Stimulated activated CD8-positive, alpha-beta memory T cell treated with anti-CD3 and anti-CD28 coated beads, Interleukin-4, amount 100 ng/mL, for 24 hours (primary cell): ENCODE measurements around the gene GOLGA6D.
"Not testable (repeated sequence)": the region's sequence is repeated elsewhere in the genome, so short reads cannot be mapped to it uniquely, and the experiment has no call there.

Source experiments
- DNase-seq: peaks from one replicate; pipeline ENCODE4 v3.0.0-alpha.2; 2020; ENCODE audit warnings: low read depth

Gene GOLGA6D, protein sequence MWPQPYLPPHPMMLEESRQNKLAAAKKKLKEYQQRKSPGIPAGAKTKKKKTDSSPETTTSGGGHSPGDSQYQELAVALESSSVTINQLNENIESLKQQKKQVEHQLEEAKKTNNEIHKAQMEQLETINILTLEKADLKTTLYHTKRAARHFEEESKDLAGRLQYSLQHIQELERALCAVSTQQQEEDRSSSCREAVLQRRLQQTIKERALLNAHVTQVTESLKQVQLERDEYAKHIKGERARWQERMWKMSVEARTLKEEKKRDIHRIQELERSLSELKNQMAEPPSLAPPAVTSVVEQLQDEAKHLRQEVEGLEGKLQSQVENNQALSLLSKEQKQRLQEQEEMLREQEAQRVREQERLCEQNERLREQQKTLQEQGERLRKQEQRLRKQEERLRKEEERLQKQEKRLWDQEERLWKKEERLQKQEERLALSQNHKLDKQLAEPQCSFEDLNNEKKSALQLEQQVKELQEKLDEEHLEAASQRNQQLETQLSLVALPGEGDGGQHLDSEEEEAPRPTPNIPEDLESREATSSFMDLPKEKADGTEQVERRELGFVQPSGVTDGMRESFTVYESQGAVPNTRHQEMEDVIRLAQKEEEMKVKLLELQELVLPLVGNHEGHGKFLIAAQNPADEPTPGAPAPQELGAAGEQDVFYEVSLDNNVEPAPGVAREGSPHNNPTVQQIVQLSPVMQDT

DNA sequence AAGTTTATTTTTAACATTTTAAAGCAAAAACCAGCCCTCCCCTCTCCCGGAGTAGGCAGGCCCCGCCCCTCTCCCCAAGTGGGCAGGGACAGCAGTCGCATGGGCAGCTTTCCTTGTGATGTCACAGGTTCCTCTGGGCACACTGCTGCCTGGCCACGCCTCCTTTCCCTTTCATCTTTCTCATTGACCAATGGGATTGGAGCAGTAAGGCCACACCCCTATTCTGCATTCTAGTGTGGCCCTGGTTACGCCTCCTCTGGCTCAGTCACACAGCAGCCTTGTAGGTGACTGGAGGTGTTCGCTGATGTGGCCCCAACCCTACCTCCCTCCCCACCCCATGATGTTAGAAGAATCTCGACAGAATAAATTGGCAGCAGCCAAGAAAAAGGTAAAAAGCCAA lies at the start of gene GOLGA6D:
Gene GOLGA6D, plus strand, starts transcription at position 264 of the 400 bp plus-strand sequence. Its CDS starts 41 bp downstream, at position 305.
- not testable (repeated sequence) for DNase-seq

DNA sequence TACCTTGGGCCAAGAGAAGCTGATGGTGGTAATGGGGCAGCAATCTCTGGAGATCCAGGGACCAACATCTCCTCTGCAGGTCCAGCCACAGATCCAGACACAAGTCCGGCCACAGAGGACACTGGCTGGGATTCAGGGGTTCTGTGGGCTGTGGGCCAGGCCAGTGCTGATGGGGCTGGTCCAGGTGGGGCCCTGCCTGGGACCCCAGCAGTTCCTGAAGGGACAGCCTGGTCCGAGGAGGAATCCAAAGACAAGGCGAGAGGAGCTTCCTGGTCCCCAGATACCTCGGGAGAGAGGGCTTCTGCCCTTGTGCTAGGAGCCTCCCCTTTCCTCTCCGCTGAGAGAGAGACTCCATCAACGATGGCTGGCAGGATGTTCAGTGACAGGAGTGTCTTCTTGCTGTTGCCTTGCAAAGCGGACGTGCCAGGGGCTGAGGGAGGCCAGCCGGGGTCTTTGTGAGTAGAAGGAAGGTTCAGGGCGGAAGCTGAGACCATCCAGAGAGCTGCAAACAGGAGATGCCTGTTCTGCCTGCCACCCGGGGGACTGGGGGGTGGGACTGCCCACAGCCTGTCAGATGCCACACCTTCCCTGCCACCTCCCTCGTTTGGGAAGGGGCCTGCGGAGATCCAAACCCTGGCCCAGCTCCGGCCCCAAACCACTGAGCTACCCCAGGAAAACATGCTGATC lies 49.0 kb upstream of the GOLGA6D start:
- no peak for DNase-seq

DNA sequence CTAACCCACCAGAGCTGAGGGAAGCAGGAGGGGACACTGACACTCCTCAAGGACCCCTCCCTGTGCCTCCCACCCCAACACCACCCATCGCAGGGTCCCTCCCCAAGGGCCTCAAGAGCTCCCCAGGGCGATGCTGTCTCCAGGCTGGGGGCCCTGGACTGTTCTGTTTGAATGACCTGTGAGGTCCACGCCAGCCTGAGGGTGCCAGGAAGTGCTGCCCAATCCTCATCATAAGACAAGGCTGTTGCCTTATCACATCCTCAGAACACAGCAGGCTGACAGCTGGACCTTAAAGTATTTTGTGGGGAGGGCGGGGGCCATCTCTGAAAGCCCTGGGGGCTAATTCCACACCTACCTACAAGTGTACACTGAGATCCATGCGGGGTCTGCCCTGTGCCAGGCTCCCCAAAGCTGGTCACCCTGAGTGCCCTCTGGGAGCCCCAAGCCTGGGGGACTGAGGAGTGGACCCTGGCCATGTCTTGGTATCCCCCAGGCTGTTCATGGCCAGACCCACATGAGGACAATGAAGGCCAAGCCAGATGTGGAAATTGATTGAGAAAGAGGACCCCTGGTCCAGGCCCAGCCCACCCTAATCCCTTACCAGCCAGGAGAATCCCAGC lies 48.3 kb upstream of the GOLGA6D start:
- DNase-seq = no peak

DNA sequence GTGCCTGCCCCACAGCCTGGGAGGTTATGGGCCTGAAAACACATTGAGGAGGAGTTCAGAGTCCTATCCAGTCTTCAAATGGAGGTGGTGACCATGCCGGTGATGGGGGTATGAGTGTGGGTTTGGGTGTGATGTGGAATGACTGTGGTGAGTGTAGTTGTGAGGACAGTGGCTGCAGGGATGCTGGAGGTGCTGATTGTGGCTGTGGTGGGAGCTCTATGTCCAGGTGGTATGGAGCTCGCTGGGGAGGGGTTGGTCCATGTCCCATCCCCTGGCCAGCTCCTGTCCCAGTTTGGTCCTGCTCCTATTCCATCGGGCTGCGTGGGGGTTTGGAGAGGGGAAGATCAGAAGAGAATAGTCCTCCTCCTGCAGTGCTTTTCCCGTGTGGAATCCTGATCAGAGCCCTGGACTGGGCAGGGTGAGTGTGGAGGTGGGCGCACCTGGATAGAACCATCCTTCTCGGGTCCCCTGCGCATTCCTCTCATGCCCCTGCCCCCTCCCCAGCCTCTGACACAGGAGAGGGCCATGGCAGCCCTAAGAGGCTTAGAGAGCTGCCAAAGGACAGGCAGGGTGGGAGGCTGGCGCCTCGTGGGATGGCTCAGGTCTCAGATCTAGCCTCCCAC lies 47.5 kb upstream of the GOLGA6D start:
- no peak for DNase-seq

DNA sequence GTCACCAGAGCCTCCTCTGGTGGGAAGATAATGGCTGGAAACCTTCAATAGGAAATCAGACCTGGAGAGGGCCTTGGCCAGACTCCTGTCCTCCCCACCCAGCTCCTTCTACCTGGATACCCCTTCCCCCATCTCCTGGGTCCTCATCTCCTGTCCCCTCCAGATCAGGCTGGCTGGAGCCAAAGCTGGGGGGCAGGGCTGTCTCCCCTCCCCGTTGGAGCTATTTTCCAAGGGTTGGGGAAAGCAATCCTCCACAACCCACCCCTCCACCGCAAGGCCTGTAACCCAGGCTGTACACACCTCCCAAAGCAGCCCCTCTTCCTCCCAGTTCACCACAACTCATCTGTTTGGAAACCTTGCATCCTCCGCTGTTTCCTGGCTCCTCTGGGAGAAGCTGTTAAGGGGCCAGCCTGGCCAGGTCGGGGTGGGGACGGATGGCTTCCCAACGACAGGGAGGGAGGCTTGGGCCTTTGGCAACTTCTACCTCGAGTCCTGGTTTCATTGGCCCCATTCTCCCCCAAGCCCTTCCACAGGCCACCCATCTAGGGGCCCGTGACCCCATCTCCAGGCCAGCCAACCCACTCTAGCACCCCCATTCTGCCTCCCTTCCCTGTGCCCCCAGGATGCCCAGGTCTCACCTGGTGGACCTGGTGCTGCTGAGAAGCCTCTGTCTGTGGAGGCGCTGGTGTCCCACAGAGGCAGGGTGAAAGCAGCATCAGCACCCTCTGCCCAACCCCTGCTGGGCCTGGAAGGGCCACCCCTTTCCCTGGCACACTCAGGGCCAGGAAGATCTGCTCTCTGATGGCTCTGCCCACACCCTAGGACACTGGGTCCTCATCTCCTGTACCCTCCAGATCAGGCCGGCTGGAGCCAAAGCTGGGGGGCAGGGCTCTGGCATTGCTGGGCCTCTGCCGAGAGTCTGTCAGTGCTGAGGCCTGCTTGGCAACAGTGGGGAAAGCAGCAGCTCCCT lies 46.6 kb upstream of the GOLGA6D start:
- no peak for DNase-seq

DNA sequence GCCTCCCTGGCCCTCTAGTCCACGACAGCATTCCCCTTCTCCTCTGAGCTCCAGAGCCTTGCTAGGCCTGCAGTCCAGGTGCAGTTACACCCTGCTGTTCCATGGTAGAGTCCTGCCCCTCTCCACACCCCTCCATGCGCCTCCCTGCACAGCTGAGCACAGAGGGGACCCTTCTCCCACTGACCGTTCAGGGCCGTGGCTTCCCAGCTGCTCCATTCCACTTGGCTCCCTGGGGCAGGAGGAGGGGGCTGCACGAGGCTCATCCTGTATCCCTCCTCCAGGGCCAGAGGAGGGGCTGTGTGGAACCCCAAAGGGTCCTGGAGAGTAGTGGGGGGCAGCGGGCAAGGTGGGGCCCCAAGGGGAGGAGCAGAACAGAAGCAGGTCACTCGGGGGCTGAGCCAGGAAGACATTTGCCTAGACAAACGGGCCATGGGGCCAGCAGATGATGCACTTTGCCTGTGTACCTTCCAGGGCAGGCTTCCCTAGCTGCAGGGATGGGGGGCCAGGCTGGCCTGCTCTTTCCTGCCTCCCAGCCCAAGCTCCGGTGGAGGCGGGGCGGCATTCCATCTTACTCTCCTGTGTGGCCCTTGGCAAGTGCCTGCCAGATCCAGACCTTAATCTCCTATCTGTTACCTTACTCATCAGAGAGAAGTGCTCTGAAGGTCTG lies 45.2 kb upstream of the GOLGA6D start:
- DNase-seq = no peak

DNA sequence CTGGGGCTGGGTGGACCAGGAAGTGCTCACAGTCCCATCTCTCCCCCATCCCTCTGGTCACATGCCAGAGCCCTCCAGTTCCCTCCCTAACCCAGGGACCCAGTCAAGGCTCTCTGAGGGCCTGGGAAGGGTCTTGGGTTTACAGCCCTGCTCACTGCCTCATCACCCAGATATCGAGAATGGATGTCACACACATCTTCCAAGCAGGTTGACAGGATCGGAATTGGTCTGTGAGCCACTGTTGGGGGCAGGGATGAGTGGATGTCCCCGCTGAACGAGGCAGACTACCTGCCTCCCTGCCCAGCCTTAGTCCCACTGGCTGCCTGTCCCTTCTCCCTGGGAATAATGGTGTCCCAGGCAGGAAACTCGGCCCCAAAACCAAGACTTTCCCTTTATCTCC lies 44.5 kb upstream of the GOLGA6D start:
- no peak for DNase-seq

DNA sequence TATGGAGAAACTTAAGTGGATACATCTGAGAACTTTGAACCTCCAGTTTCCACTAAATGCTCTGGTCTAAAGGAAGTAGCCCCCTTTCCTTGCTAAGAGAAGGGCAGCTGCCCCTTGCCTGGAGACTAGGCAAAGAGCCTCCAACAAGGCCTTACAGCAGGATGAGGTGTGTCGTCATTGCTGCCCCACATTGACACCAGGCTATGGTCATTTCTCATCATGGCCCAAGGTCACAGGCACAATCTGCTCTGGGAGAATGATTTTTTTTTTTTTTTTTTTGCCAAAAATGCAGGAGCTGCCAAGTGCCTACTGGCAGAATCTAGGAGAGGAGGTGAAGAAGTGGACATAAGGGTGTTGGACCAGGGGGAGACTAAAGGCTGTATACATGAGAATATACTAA lies 36.9 kb upstream of the GOLGA6D start:
- DNase-seq = not testable (repeated sequence)

DNA sequence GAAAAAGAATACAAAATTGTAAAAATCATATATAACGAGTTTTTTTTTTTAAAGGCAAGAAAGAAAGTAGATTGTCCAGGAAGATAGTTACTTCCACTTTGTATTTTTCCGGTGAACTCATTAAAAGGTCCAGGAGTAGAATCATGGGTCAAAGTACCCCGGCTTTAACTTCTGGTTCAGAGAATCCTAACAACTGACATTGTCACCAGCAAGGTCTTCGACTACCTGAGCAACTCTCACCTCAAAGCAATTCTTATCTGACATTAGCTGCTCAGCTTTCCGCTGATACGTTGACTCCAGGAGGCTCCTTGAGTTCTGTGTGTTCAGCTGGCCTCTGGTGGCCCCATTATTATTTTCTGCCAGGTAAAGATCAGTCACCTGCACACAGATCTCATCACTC lies 33.6 kb upstream of the GOLGA6D start:
- DNase-seq = not testable (repeated sequence)

DNA sequence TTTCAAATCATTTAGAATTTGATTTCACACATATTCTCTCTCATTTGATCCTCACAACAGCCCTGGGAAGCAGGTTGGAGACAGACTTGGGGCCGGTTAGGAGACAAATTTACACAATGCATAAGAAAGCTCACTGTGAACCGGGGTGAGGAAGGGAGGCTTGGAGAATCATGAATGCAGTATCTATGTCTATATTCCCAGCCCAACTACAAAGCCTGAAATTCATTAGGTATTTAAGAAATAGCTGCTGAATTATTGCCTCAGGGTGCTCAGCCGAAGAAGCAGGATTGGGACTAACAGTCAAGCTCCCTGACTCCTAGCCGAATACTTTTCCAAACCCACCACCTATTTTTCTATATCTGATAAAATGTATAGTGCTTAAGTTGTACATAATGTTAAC lies 32.9 kb upstream of the GOLGA6D start:
- no peak for DNase-seq

DNA sequence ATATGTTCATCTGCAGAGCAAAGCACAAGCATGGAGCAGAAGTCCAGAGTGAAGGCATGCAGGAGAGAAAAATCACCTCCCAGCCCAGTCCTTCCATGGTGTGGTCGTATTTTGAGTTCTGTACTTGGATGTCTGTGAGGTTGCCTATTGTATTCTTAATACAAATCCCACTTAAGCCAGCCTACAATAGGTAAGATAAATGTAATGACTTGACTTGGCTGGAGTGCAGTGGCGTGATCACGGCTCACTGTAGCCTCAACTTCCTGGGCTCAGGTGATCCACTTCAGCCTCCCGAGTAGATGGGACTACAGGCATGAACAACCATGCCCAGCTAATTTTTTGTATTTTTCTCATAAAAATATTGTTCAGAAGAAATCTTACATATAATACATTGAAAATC lies 31.3 kb upstream of the GOLGA6D start:
- not testable (repeated sequence) for DNase-seq

DNA sequence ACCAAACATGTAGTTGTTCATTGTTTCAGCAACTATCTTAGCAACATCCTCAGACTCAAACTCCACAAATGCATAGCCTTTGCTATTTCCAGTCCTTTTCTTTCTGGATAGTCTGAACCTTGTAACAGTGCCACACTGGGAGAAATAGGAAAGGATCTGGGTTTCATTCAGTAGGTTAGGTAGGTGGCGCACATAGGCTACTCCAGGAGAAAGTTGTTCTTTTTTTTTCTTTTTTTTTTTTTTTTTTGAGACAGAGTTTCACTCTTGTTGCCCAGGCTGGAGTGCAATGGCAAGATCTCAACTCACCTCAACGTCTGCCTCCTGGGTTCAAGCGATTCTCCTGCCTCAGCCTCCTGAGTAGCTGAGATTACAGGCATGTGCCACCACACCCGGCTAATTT lies 30.4 kb upstream of the GOLGA6D start:
- not testable (repeated sequence) for DNase-seq

DNA sequence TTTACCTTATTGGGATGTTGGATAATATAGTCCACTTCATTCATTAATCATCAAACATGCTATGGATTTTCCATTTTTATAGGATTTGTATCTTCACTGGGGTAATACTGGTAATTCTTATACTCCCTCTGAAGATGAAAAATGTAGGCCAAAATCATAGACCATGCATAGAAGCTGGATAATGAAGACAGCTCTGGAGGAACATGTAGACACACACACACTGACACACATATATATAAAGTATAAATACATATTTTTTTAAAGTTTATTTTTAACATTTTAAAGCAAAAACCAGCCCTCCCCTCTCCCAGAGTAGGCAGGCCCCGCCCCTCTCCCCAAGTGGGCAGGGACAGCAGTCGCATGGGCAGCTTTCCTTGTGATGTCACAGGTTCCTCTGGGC lies 24.6 kb upstream of the GOLGA6D start, which contains the start of gene GOLGA6C:
Gene GOLGA6C, plus strand, starts transcription at position 301 of the 400 bp plus-strand sequence. CDS start 265 bp downstream, outside the sequence.
- not testable (repeated sequence) for DNase-seq

DNA sequence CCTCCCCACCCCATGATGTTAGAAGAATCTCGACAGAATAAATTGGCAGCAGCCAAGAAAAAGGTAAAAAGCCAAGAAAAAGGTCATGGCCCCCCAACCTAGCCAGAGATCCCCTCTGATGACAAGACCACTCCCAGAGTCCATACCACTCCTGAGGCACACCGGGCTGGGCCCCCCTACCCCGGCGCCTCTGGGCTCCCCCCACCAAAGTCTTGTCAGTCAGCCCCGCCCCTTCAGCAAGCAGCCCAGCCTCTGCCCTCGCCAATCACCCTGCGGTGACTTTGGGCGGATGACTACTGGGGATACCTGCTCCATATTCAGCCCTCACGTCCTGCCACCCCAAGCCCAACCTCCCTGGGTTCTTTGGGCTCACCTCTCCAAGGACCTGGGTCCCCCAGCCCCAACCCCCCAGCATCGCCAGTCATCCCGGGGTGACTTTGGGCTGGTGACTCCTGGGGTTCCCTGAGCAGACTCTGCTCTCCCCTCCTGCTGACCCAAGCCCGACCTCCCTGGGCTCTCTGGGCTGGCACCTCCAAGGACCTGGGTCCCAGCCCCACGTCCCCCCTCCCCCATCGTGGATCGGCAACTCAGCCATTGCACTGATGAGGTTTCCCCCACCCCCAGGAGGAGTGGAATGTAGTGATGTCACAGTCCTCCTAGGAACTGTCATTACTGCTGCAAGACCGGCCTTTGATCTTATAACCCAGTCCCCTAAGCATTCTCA lies 23.9 kb upstream of the GOLGA6D start:
- DNase-seq = not testable (repeated sequence)

DNA sequence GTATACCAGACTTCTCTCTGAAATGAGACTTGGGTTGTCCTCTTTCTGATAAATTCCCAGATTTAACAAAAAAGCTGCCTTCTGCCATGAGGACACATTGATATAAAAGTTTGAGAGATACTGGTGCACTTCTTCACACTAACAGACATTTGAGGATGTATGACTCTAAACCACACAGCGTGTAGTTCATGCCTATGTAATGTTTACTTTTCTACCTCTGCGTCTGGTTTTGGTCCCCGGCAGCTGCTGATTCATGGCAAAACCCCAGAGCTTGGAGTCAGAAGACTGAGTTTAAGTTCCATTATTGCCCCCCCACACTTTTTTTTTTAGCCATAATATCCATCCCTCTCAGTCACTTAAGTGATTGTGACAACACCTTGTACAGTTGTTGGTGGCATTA lies 22.8 kb upstream of the GOLGA6D start:
- not testable (repeated sequence) for DNase-seq

DNA sequence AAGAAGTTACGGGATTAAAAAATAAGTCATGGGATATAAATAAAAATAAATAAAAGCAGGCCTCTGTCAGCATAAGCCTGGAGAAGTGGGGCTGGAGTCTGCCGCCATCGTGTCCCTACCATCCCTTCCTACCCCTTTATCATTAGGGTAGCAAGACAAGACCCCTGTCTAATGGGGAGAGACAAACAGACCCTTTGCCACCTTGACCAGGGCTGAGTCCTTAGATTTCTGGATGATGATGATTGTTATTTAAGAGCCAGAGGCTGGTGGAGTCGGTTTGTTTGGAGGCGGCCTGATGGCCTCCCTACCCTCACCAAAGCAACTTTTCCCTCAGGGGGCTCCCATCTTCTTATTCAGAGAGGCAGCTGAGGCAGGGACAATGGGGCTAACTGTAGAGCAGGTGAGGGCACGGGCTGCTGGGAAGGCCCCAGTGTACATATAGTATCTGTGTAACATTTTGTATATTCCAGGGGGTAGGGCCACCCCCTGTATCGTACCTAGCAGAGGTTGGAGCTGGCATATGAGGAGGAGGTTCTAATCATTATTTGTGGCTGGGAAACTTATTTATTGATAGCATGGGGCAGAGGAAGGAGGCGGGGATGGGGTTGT lies 8.8 kb upstream of the GOLGA6D start:
- not testable (repeated sequence) for DNase-seq

DNA sequence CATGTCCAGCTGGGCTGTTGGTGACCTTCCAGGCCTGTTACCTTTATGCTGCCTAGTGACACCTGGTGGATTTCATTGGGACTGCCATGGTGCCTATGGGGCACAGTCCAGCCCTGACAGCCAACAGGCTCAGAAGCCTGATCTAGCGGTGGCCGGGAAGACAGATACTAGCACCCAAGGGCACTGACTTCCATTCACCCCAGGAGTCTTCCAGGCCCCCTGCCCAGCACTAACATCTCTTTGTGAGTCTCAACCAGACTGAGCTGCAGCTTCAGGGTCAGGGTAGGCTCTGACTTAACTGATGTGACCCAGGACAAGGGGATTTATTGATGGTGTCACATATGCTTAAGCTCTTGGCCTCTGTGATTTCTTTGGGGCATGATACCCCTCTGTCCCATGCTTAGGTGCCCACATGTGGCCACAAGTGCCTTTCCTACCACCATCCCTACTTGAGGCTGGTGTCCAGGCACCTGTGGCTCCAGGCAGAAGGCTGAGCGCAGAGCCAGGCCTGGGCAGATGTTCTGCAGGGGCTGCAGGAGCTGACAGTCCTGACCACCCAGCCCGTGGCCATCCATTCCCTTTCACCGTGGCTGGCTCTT lies 8.0 kb upstream of the GOLGA6D start:
- peak; percentile 59 for DNase-seq

DNA sequence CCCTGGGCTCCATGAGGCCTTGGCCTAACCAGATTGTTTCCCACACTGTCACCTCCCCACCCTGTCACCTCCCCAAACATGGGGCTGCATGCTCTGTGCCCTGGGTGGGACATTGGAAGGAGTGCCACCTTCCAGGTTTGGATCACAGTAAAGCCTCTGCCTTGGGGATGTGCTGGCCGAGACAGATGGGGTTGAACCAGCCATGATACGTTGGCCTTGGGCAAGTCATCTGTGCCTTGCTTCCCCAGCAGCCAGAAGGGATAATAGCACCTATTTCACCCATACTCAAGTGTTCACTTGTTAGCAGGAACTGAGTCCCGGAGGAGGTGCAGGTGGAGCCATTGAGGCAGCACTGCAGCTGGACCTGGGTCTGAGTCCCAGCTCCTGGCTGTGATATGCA lies 7.0 kb upstream of the GOLGA6D start:
- not testable (repeated sequence) for DNase-seq
